Adipose tissue (tissue), 3 donors: Measurements from ENCODE around the gene SNPH. TPM values are rescaled to one million over a fixed set of nuclear protein-coding genes. Genes with fewer than 3 reads are reported as not detected.

Experiments
- H3K27ac ChIP-seq: one replicate; pipeline ENCODE4 v1.5.1; 2013; ENCODE audit warnings: low read depth, low read length
- WGBS, 3 donors: extraction: QIAGEN DNeasy Blood & Tissue Kit; methylation state at CpG; one replicate each; pipeline ENCODE4 v1.1.7; 2013; 5-methylcytosine and 5-hydroxymethylcytosine counted together
- polyA plus RNA-seq, 3 donors: library from polyadenylated mRNA; stranded (reverse); fragments of 200-250 nt; gene quantifications; one replicate each; pipeline ENCODE4 v1.2.3, GENCODE V29; 2013
- donor health status: healthy with polysubstance abuse.
- donor health status: Bipolar disorder and iron deficiency.
- donor health status: healthy.

The SNPH gene
- polyA plus RNA-seq, 3 donors, result 0.85 to 1.7 (median 0.92) TPM

DNA sequence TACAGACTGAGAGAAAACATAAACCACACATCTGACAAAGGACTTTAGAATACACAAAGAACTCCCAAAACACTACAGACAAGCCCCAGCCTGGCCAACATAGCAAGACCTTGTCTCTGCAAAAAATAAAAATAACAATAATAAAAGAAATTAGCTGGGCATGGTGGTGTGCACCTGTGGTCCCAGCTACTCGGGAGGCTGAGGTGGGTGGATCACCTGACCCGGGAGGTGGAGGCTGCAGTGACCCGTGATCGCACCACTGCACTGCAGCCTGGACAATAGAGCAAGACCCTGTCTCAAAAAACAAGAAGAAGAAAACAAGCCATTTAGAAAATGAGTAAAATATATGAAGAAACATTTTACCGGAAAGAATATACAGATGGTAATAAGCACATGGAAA is 49.7 kb downstream of the SNPH start:
- 82 to 94% (median 87%) methylated on average over 5 of the region's 5 CpGs for WGBS, 3 donors
- no peak overlapping the region for H3K27ac ChIP-seq

DNA sequence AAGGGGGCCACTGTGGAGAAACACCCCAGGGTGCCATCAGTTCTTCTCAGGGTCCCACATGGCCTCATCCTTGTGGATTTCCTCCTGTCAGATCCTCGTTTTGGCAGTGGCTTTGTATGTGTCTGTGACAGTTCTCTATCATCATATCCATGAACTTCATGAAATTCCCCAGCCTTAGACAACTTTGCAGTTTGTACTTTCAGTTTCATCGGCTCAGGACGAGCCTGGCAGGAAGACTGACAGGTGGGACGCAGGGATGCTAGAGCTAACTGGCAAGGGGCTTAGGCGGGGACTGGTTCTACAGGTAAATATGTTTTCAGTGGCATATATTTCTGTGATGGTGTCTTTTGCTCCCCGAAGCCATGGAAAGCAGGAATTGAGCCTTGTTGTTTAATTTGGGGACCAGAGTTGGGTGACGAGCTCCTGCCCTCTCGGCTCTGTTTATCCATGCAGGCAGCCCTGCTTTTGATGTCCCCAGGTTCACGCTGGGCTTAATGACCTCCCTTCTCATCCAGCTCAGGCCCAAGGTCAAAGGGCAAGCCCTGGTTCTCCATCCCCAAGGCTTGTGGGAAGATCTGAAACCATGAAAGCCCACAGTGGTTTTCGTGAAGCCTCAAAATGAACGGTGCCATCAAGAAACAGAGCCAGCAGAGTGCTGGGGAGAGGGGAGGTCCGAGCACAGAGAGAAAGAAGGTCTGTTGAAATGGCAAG is 51.6 kb downstream of the SNPH start:
- H3K27ac ChIP-seq, result no peak overlapping the region
- 49 to 61% (median 57%) methylated on average over 12 of the region's 12 CpGs for WGBS, 3 donors

DNA sequence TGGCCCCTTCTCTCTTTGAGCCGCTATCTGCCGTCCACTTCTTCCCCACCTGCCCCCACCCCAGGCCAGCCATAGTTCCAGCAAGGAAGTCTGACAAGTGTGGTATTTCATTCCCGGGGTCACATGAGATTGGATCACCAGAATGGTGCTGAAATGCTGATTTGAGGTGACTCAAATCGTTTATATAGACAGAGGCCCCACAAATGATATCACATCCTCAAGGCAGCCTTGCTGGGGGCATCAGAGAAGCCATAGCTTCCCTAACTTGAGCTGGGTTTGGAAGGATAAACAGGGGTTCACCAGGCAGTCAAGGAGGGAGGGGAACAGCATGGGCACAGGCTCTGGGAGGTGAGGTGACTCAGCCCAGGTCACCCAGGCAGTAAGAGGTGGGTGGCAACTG is 53.0 kb downstream of the SNPH start:
- 75 to 88% (median 84%) methylated on average over 4 of the region's 4 CpGs for WGBS, 3 donors
- H3K27ac ChIP-seq, result no peak overlapping the region

- 72 to 96% (median 81%) methylated on average over 4 of the region's 4 CpGs for WGBS, 3 donors
- no peak overlapping the region for H3K27ac ChIP-seq
These were observed 53.4 kb downstream of the SNPH start for GRCh38 chr20:1319462-1319861.

DNA sequence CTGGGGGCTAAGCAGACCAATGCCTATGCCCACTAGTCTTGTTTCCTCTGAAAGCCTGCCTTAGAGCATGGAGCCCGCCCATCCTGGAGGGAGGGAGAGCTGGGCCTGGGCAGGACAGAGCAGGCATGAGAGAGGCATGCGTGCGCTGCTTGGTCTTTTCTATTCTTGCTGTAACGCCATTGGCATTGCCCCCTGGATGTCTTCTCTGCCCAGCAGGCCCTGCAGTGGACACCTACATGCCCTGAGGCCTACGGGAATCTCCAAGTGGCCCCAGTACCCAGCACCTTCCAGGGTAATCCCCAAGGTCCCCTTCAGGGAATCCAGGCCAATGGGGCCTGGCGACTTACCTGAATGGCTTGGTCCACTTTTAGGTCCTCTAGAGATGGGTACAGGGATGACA is 53.9 kb downstream of the SNPH start:
- 94 to 97% (median 97%) methylated on average over 6 of the region's 6 CpGs for WGBS, 3 donors
- H3K27ac ChIP-seq, result no peak overlapping the region

DNA sequence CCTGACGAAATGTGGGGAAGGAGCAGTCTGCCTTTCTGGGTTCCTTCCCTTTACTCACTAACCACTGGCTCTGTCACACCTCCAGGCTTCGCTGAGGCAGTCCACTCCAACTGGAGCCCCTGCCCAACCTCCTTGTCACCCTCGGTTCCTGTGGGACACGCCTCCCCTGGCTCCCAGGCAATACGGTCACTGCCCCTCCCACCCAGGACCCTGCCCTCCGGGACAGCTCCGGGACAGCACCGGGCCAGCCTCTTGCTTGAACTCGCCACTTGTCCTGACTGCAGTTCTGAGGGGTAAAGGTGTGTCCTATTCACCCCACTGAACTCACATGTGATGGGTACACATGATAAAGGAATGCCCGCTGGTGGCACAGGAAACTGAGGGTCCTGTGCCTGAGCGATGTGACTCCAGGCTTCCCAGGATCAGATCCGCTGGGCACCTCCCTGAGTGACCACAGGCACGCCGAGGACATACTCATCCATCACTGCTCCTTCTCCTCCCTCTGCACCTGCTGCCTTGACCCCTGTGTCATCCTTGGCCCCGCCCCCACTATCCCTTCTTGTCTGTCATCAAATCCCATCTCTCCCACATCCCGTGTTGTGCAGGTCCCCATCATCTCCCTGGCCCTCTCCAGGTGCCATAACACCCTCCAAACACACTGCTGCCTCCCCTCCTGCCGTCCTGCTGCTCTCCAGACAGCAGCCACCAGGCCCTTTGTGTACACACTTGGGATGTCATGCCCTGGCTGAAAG is 55.0 kb downstream of the SNPH start:
- no peak overlapping the region for H3K27ac ChIP-seq
- WGBS, 3 donors, result 70 to 79% (median 79%) methylated on average over 17 of the region's 17 CpGs

DNA sequence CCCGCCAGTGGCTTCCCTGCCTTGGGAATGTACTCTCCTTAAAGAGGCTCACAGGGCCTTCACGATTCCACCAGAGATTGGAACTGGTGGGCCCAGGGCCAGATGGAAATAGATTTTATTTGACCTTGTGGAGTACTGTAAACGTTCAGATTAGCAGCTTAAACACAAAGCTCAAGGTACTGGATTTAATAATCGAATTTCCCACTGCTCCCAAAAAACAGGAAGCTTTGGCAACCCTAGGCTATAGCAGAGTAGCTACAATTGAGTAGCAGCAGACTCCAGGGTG is 55.5 kb downstream of the SNPH start:
- WGBS, 3 donors, result 30 to 57% (median 56%) methylated on average over 4 of the region's 4 CpGs

GRCh38 chr20:1322511-1323245 is 56.6 kb downstream of the SNPH start:
- WGBS, 3 donors, result 50 to 83% (median 53%) methylated on average over 11 of the region's 11 CpGs
- H3K27ac ChIP-seq, result no peak overlapping the region

More for the DNA sequence above, 55.5 kb downstream of the SNPH start:
- H3K27ac ChIP-seq, result no peak overlapping the region

- 53 to 82% (median 63%) methylated on average over 6 of the region's 6 CpGs for WGBS, 3 donors
- H3K27ac ChIP-seq, result no peak overlapping the region
These were observed 57.2 kb downstream of the SNPH start for GRCh38 chr20:1323256-1323655.

- 70 to 79% (median 74%) methylated on average over 12 of the region's 12 CpGs for WGBS, 3 donors
- no peak overlapping the region for H3K27ac ChIP-seq
These were observed 57.9 kb downstream of the SNPH start for GRCh38 chr20:1323830-1324597.

- WGBS, 3 donors, result 15 to 37% (median 21%) methylated on average over 15 of the region's 15 CpGs
- H3K27ac ChIP-seq, result peak overlapping the region; percentile 4
These were observed 58.6 kb downstream of the SNPH start for GRCh38 chr20:1324598-1325172.

- WGBS, 3 donors, result 0% methylated on average over 56 of the region's 56 CpGs
These were observed 59.3 kb downstream of the SNPH start for GRCh38 chr20:1325173-1326030.

GRCh38 chr20:1326031-1326930 is 60.2 kb downstream of the SNPH start:
- 25 to 36% (median 27%) methylated on average over 10 of the region's 10 CpGs for WGBS, 3 donors
- H3K27ac ChIP-seq, result peak overlapping the region; percentile 97

More at GRCh38 chr20:1325173-1326030, 59.3 kb downstream of the SNPH start:
- peak overlapping the region; percentile 97 for H3K27ac ChIP-seq

DNA sequence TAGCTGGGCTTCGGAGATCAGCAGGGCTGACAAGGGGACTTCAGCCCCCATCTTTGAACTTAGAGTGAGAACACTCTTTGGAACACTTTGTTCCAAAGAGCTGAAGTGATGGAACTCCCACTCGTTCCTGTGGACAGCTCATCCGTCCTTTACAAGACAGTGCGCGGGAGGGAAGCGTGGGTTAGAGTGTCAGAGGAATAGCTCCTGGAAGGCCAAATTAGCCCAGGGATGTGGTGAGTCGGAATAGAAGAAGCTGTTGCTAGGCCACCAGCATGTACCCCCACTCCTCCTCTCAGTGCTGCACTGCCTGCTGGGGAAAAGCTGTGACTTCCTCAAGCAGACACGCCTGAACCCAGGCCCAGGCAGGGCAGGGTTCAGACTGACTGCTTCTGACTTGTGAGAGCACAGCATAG is 61.2 kb downstream of the SNPH start:
- H3K27ac ChIP-seq, result peak overlapping the region; percentile 97
- WGBS, 3 donors, result 48 to 76% (median 48%) methylated on average over 8 of the region's 8 CpGs

- 80 to 88% (median 86%) methylated on average over 7 of the region's 7 CpGs for WGBS, 3 donors
- H3K27ac ChIP-seq, result peak overlapping the region; percentile 65
These were observed 62.0 kb downstream of the SNPH start for GRCh38 chr20:1327827-1328679.
